ENCODE data around the gene TBX15. TPM values are rescaled to one million over a fixed set of nuclear protein-coding genes. Genes with fewer than 3 reads are reported as not detected.

The TBX15 gene
- total and polyA plus RNA-seq, 2 experiments from 2014 or later: 0.21 TPM; not detected in 1

GRCh38 chr1:118993700-118994026 lies 5.5 kb upstream of the TBX15 start:
- DNase-seq (ENCODE audit: low spot score) (peak; percentile 55), ATAC-seq (no peak)
- peak overlapping the region; percentile 37; the same call in 1 of the 3 replicates for H3K4me3 Mint-ChIP-seq
- H3K36me3 ChIP-seq (ENCODE audit: insufficient read depth): no peaks in the 10 kb centered on the region
- TF ChIP-seq EZH2phosphoT487 (IDR thresholded peaks at IDR 0.05; ENCODE audit: unreplicated experiment) (no peak), CTCF (conservative IDR thresholded peaks at IDR 0.05; ENCODE audit: low read depth in 2 of 2) (peak; percentile 10 to 41; a peak in 2 of 4 replicates), EZH2 (IDR thresholded peaks at IDR 0.05; ENCODE audit: low read depth, unreplicated experiment) (peak; percentile 77), STAT1 (IDR thresholded peaks at IDR 0.05; ENCODE audit: unreplicated experiment) (no peak)
- H3K27ac Mint-ChIP-seq: no peak overlapping the region
- H3K4me3 ChIP-seq: peak overlapping the region; percentile 59; the same call in 1 of the 2 replicates
- peaks cover 51% of the 10 kb centered on the region for H3K4me1 Mint-ChIP-seq
- no peaks in the 10 kb centered on the region for H3K9me2 ChIP-seq (ENCODE audit: insufficient read depth)
- peaks cover 14% of the 10 kb centered on the region for H3F3A ChIP-seq (replicated peaks; ENCODE audit: low read depth)
- peak overlapping the region; percentile 74 for H3K4me2 ChIP-seq
- peaks cover 100% of the 10 kb centered on the region for H3K27me3 Mint-ChIP-seq (ENCODE audit: insufficient read depth, low read depth, poor library complexity)
- H3K27ac ChIP-seq (ENCODE audit: low read depth): no peak overlapping the region
- H3K27me3 ChIP-seq (ENCODE audit: insufficient read depth): peaks cover 100% of the 10 kb centered on the region
- peaks cover 53% of the 10 kb centered on the region for H3K4me1 ChIP-seq (ENCODE audit: insufficient read depth)
- H3K79me2 ChIP-seq (replicated peaks; ENCODE audit: insufficient read depth): no peaks in the 10 kb centered on the region
- no peaks in the 10 kb centered on the region; the same call in none of the 2 replicates for H4K20me1 ChIP-seq (replicated peaks; ENCODE audit: insufficient read depth)
- H3K36me3 Mint-ChIP-seq (ENCODE audit: low read depth): no peaks in the 10 kb centered on the region
- H3K9me3 Mint-ChIP-seq: no peaks in the 10 kb centered on the region; the same call in 2 of the 3 replicates
- H2AFZ ChIP-seq: no peak overlapping the region

DNA sequence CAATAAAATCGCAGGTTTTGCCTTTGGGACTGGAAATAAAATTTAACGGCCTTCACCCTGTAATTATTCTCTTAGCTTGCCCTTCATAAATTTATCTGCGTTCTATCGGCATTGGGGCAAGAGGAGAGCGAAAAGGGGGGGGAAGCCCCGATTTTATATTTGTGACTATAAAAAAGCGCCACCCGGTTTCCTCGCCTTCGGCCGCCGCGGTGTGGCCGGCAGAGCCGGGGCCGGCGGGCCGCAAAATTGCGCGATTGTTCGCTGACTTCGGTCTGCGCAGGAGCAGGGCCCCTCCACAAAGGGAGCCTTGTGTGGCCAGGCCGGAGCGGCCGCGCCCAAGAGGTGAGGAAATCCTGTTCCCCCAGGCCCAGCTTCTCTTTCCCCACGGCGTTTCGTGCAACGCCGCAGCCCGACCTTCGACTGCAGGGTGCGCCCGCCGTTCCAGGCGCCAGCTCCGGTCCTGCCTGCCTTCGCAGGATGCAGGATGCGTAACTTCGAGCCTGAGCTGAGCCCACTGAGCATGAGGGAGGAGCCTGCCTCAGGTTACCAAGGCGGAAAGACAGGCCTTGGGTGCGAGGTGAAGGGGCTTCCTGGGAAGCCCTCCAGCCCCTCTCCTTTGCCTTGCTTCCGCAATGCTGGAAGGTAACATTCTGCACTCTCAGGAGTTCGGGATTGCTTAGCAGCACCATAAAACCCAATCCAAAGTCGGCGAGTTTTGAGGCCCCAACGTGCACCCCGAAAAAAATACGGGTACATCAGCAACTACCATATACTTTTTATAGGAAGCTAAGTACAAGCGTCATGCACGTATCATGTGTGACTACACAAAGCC lies 4.9 kb upstream of the TBX15 start:
- H3K4me2 ChIP-seq: peak overlapping the region; percentile 74
- no peaks in the 10 kb centered on the region; the same call in none of the 2 replicates for H4K20me1 ChIP-seq (replicated peaks; ENCODE audit: insufficient read depth)
- H3K4me1 Mint-ChIP-seq: peaks cover 50% of the 10 kb centered on the region
- H3K4me3 Mint-ChIP-seq: peak overlapping the region; percentile 48
- H3K9me2 ChIP-seq (ENCODE audit: insufficient read depth): no peaks in the 10 kb centered on the region
- no peak overlapping the region for H3K27ac Mint-ChIP-seq
- ATAC-seq (peak; percentile 21), DNase-seq (ENCODE audit: low spot score) (peak; percentile 66)
- H3K27me3 ChIP-seq (ENCODE audit: insufficient read depth): peaks cover 100% of the 10 kb centered on the region
- peaks cover 11% of the 10 kb centered on the region for H3F3A ChIP-seq (replicated peaks; ENCODE audit: low read depth)
- no peaks in the 10 kb centered on the region for H3K79me2 ChIP-seq (replicated peaks; ENCODE audit: insufficient read depth)
- H3K36me3 Mint-ChIP-seq (ENCODE audit: low read depth): no peaks in the 10 kb centered on the region
- H3K27me3 Mint-ChIP-seq (ENCODE audit: insufficient read depth, low read depth, poor library complexity): peaks cover 100% of the 10 kb centered on the region
- peaks cover 51% of the 10 kb centered on the region for H3K4me1 ChIP-seq (ENCODE audit: insufficient read depth)
- H2AFZ ChIP-seq: peak overlapping the region; percentile 25; the same call in 1 of the 2 replicates
- no peak overlapping the region for H3K27ac ChIP-seq (ENCODE audit: low read depth)
- no peaks in the 10 kb centered on the region; the same call in 2 of the 3 replicates for H3K9me3 Mint-ChIP-seq
- no peaks in the 10 kb centered on the region for H3K36me3 ChIP-seq (ENCODE audit: insufficient read depth)
- peak overlapping the region; percentile 59 for H3K4me3 ChIP-seq
- TF ChIP-seq ZNF331 (CRISPR knock-in tag; IDR thresholded peaks at IDR 0.05; ENCODE audit: low read depth): no peak
- no peak for TF ChIP-seq NANOG (IDR thresholded peaks at IDR 0.05; ENCODE audit: borderline replicate concordance)
- TF ChIP-seq, protein P1, sequence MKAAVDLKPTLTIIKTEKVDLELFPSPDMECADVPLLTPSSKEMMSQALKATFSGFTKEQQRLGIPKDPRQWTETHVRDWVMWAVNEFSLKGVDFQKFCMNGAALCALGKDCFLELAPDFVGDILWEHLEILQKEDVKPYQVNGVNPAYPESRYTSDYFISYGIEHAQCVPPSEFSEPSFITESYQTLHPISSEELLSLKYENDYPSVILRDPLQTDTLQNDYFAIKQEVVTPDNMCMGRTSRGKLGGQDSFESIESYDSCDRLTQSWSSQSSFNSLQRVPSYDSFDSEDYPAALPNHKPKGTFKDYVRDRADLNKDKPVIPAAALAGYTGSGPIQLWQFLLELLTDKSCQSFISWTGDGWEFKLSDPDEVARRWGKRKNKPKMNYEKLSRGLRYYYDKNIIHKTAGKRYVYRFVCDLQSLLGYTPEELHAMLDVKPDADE (IDR thresholded peaks at IDR 0.05): no peak
- TF ChIP-seq JUNB (IDR thresholded peaks at IDR 0.05; ENCODE audit: unreplicated experiment): no peak
- TF ChIP-seq, protein P2, sequence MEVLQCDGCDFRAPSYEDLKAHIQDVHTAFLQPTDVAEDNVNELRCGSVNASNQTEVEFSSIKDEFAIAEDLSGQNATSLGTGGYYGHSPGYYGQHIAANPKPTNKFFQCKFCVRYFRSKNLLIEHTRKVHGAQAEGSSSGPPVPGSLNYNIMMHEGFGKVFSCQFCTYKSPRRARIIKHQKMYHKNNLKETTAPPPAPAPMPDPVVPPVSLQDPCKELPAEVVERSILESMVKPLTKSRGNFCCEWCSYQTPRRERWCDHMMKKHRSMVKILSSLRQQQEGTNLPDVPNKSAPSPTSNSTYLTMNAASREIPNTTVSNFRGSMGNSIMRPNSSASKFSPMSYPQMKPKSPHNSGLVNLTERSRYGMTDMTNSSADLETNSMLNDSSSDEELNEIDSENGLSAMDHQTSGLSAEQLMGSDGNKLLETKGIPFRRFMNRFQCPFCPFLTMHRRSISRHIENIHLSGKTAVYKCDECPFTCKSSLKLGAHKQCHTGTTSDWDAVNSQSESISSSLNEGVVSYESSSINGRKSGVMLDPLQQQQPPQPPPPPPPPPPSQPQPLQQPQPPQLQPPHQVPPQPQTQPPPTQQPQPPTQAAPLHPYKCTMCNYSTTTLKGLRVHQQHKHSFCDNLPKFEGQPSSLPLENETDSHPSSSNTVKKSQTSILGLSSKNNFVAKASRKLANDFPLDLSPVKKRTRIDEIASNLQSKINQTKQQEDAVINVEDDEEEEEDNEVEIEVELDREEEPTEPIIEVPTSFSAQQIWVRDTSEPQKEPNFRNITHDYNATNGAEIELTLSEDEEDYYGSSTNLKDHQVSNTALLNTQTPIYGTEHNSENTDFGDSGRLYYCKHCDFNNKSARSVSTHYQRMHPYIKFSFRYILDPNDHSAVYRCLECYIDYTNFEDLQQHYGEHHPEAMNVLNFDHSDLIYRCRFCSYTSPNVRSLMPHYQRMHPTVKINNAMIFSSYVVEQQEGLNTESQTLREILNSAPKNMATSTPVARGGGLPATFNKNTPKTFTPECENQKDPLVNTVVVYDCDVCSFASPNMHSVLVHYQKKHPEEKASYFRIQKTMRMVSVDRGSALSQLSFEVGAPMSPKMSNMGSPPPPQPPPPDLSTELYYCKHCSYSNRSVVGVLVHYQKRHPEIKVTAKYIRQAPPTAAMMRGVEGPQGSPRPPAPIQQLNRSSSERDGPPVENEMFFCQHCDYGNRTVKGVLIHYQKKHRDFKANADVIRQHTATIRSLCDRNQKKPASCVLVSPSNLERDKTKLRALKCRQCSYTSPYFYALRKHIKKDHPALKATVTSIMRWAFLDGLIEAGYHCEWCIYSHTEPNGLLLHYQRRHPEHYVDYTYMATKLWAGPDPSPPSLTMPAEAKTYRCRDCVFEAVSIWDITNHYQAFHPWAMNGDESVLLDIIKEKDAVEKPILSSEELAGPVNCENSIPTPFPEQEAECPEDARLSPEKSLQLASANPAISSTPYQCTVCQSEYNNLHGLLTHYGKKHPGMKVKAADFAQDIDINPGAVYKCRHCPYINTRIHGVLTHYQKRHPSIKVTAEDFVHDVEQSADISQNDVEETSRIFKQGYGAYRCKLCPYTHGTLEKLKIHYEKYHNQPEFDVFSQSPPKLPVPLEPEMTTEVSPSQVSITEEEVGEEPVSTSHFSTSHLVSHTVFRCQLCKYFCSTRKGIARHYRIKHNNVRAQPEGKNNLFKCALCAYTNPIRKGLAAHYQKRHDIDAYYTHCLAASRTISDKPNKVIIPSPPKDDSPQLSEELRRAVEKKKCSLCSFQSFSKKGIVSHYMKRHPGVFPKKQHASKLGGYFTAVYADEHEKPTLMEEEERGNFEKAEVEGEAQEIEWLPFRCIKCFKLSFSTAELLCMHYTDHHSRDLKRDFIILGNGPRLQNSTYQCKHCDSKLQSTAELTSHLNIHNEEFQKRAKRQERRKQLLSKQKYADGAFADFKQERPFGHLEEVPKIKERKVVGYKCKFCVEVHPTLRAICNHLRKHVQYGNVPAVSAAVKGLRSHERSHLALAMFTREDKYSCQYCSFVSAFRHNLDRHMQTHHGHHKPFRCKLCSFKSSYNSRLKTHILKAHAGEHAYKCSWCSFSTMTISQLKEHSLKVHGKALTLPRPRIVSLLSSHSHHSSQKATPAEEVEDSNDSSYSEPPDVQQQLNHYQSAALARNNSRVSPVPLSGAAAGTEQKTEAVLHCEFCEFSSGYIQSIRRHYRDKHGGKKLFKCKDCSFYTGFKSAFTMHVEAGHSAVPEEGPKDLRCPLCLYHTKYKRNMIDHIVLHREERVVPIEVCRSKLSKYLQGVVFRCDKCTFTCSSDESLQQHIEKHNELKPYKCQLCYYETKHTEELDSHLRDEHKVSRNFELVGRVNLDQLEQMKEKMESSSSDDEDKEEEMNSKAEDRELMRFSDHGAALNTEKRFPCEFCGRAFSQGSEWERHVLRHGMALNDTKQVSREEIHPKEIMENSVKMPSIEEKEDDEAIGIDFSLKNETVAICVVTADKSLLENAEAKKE (CRISPR knock-in tag; IDR thresholded peaks at IDR 0.05): no peak

All from GM23338 (cell line).